GM12801 (cell line): ENCODE data around the gene FOXQ1.

ENCODE experiments used
- CTCF ChIP-seq: IDR thresholded peaks from one replicate; pipeline ENCODE4 v1.5.1; 2011; ENCODE audit warnings: control low read depth; ENCODE audit not compliant: insufficient read length; ENCODE audit errors: extremely low read depth

FOXQ1 gene

GRCh38 chr6:1336246-1336843 is 24.4 kb downstream of the FOXQ1 start:
- TF ChIP-seq CTCF, result no peak

GRCh38 chr6:1337791-1338190 is 25.9 kb downstream of the FOXQ1 start:
- TF ChIP-seq CTCF, result no peak

- no peak for TF ChIP-seq CTCF
Observed at GRCh38 chr6:1346101-1346500, 34.2 kb downstream of the FOXQ1 start.

GRCh38 chr6:1346558-1347091 is 34.7 kb downstream of the FOXQ1 start:
- no peak for TF ChIP-seq CTCF

- TF ChIP-seq CTCF, result no peak
Observed at GRCh38 chr6:1347161-1347560, 35.3 kb downstream of the FOXQ1 start.

- no peak for TF ChIP-seq CTCF
Observed at GRCh38 chr6:1348675-1349074, 36.8 kb downstream of the FOXQ1 start.

- TF ChIP-seq CTCF, result no peak
Observed at GRCh38 chr6:1349655-1350054, 37.8 kb downstream of the FOXQ1 start.
